Esophagus squamous epithelium (tissue), 4 donors: Measurements from ENCODE around the gene CAPN5.

ENCODE experiments used
- POLR2A ChIP-seq, 4 donors: fragments of 450-650 bp; IDR thresholded peaks; one replicate each; pipeline ENCODE4 v1.6.1; 2017; ENCODE audit warnings: antibody characterized with exemption in 4 of 4, mild to moderate bottlenecking in 4 of 4, moderate library complexity in 3 of 4
- TF ChIP-seq, protein P1 (sequence below), 6 experiments: fragments of 450-650 bp in 4 of 6; fragments of 200-600 bp in 2 of 6; sonication (generic) in 2 of 6; IDR thresholded peaks; one replicate each; pipeline ENCODE4 v1.5.1; 2016 to 2019; ENCODE audit warnings: antibody characterized with exemption in 6 of 6, mild to moderate bottlenecking in 4 of 6, moderate library complexity in 4 of 6

DNA sequence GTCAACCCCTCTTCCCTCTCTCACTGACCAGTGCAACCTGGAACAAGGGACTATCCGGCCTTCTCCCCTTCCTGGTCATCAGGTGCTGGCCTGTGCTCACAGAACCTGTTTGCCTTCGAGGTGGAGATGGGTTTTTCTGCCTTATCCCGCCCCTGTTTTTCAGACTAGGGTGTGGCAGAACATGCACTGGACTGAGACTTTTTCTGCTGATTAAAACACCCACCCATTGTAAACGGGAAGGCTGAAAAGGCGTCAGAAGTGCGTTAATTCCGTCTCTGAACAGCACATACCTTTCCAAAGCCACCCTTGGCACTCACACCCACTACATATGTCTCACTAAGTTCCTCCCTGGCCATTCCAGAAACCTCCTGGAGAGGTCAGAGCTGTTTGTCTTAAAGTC lies 36.9 kb upstream of the CAPN5 start:
- TF ChIP-seq, protein P1, sequence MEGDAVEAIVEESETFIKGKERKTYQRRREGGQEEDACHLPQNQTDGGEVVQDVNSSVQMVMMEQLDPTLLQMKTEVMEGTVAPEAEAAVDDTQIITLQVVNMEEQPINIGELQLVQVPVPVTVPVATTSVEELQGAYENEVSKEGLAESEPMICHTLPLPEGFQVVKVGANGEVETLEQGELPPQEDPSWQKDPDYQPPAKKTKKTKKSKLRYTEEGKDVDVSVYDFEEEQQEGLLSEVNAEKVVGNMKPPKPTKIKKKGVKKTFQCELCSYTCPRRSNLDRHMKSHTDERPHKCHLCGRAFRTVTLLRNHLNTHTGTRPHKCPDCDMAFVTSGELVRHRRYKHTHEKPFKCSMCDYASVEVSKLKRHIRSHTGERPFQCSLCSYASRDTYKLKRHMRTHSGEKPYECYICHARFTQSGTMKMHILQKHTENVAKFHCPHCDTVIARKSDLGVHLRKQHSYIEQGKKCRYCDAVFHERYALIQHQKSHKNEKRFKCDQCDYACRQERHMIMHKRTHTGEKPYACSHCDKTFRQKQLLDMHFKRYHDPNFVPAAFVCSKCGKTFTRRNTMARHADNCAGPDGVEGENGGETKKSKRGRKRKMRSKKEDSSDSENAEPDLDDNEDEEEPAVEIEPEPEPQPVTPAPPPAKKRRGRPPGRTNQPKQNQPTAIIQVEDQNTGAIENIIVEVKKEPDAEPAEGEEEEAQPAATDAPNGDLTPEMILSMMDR (IDR thresholded peaks at IDR 0.05): peak in 1 of 6 experiments; percentile 20
- no peak for TF ChIP-seq POLR2A (IDR thresholded peaks at IDR 0.05)
